Measurements from ENCODE around the gene CDH8.

CDH8 gene

DNA sequence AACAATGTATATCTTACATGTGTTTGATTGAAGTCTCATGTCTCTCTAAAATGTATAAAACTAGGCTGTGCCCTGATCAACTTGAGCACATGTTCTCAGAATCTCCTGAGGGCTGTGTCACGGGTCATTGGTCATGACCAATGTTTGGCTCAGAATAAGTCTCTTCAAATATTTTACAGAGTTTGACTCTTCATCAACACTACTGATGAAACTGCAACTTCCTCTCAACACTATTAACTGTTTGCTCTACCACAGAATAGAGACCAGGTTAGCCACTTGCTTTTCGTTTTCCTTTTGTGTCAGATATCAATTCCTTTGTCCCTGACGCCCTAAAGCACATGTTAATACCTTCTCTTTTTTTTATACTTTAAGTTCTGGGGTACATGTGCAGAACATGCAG is 358.1 kb downstream of the CDH8 start:
- TF ChIP-seq, protein P1, sequence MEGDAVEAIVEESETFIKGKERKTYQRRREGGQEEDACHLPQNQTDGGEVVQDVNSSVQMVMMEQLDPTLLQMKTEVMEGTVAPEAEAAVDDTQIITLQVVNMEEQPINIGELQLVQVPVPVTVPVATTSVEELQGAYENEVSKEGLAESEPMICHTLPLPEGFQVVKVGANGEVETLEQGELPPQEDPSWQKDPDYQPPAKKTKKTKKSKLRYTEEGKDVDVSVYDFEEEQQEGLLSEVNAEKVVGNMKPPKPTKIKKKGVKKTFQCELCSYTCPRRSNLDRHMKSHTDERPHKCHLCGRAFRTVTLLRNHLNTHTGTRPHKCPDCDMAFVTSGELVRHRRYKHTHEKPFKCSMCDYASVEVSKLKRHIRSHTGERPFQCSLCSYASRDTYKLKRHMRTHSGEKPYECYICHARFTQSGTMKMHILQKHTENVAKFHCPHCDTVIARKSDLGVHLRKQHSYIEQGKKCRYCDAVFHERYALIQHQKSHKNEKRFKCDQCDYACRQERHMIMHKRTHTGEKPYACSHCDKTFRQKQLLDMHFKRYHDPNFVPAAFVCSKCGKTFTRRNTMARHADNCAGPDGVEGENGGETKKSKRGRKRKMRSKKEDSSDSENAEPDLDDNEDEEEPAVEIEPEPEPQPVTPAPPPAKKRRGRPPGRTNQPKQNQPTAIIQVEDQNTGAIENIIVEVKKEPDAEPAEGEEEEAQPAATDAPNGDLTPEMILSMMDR (IDR thresholded peaks at IDR 0.05; ENCODE audit: insufficient read depth, low read depth, low read length, missing control alignments) = no peak
- H3K4me3 ChIP-seq (ENCODE audit: low read depth, low read length) = no peak overlapping the region
- DNase-seq (ENCODE audit: low read depth) = no peak

DNA sequence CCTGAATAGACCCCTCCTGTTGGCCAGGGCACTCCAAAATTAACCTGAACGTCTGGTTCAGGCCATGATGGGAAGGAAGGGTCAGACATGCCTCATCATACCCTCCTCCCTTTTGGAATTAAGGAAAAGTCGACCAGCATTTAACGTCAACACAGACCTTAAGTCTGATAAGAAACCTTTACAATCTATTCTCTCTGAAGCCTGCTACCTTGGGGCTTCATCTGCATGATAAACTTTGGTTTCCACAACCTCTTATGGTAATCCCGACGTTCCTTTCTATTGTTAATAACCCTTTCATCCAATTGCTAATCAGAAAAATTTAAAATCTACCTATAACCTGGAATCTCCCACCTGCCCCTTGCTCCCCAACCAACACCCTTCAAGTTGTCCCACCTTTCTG is 358.5 kb downstream of the CDH8 start:
- no peak overlapping the region for H3K4me3 ChIP-seq (ENCODE audit: low read depth, low read length)
- DNase-seq (ENCODE audit: low read depth) = no peak
- TF ChIP-seq, protein P1 (IDR thresholded peaks at IDR 0.05; ENCODE audit: insufficient read depth, low read depth, low read length, missing control alignments) = no peak

DNA sequence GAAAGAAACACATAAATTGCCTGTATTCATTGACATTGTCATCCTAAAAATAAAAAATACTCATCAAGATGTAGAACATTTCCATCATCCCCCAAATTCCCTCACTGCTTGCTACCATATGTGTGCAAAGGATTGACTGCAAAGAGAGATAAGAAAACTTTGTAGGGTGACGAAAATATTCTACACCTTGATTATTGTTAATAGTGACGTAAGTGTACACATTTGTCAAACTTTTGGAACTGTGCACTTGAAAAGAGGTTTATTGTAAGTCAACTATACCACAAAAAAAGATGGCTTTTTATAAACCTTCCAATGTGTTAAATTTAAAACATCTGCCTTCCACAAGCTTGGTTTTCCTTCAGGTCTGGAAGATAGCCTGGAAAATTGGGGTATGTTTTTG is 359.5 kb downstream of the CDH8 start:
- TF ChIP-seq, protein P1 (IDR thresholded peaks at IDR 0.05; ENCODE audit: insufficient read depth, low read depth, low read length, missing control alignments) = no peak
- no peak overlapping the region for H3K4me3 ChIP-seq (ENCODE audit: low read depth, low read length)
- no peak for DNase-seq (ENCODE audit: low read depth)

DNA sequence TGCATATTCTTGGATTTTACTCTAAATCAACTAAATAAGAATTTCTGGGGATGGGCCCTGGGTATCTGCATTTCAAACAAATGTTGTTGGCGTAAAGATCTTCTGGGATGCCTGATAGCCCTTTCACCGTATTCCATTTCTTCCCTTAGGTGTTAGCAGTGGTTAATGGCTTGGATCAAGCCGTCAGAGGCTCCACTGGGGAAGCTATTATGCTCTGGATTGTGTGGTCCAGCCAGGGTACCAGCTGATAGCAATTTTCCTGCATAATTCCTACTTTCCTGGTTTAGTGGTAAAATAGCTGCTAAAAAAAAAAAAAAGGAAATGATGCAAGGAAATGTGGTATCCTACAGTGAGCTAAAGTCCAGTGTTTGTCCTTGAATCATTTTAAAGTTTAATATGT is 365.1 kb downstream of the CDH8 start:
- TF ChIP-seq, protein P1 (IDR thresholded peaks at IDR 0.05; ENCODE audit: insufficient read depth, low read depth, low read length, missing control alignments) = no peak
- no peak overlapping the region for H3K4me3 ChIP-seq (ENCODE audit: low read depth, low read length)
- no peak for DNase-seq (ENCODE audit: low read depth)

DNA sequence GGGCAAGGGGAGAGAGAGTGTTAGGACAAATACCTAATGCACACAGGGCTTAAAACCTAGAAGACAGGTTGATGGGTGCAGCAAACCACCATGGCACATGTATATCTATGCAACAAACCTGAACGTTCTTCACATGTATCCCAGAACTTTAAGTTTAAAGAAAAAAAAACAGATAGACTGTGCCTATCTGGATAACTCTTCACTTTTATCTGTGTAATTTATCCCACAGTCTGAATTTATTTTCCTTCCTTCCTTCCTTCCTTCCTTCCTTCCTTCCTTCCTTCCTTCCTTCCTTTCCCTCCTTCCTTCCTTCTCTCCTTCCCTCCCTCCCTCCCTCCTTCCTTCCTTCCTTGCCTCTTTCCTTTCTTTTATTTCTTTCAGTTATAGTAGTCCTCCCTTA is 370.7 kb downstream of the CDH8 start:
- TF ChIP-seq, protein P1 (IDR thresholded peaks at IDR 0.05; ENCODE audit: insufficient read depth, low read depth, low read length, missing control alignments) = no peak
- no peak overlapping the region for H3K4me3 ChIP-seq (ENCODE audit: low read depth, low read length)
- no peak for DNase-seq (ENCODE audit: low read depth)

DNA sequence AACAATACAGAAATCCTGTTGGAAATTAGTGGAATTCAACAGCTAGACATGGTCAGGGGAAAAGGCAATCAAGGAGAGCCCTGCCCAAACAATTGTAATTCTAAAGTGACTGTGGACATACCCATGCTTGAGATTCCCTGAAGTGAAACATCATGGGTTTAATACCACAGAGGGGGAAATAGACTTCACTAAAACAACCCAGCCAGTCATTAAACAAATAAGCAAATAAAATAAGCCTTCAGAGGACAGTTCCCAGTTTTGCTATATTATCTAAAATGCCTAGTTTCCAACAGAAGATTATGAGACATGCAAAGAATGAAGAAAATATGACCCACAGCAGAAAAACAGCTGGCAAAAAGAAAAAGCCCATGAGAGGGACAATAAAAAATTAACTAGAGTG is 376.3 kb downstream of the CDH8 start:
- H3K4me3 ChIP-seq (ENCODE audit: low read depth, low read length) = no peak overlapping the region
- TF ChIP-seq, protein P1 (IDR thresholded peaks at IDR 0.05; ENCODE audit: insufficient read depth, low read depth, low read length, missing control alignments) = no peak
- no peak for DNase-seq (ENCODE audit: low read depth)

DNA sequence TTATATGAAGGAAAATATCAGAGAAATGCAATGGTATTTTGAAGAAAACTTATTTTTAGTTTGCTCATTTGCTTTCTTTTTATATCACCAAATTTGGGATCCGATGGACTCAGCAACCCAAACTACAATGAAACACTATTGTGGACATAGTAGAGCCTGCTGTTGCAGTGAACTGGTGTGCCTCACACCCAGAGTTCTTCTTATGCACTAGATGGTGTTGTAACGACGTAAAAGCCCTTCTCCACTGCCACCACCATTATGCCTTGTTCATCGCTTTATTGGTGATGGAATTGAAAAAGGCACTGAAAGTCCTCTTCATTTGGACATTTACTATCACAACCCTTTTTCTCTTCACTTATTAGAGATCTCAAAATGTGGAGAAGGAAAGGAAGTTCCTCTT is 381.3 kb downstream of the CDH8 start:
- H3K4me3 ChIP-seq (ENCODE audit: low read depth, low read length) = no peak overlapping the region
- DNase-seq (ENCODE audit: low read depth) = no peak
- TF ChIP-seq, protein P1 (IDR thresholded peaks at IDR 0.05; ENCODE audit: insufficient read depth, low read depth, low read length, missing control alignments) = no peak

All from GM12865 (cell line).